ENCODE results near the gene MORN3. TPM values are rescaled to one million over a fixed set of nuclear protein-coding genes. Genes with fewer than 3 reads are reported as not detected.
"Not testable (repeated sequence)": the region's sequence is repeated elsewhere in the genome, so short reads cannot be mapped to it uniquely, and the experiment has no call there.

MORN3 gene
- total RNA-seq, 1 donor from 2014 or later, result 0.79 TPM

- Histone ChIP-seq H3K27me3 (ENCODE audit: control insufficient read depth, insufficient read depth, low read length) (no peaks in the 10 kb centered on the region), H3K4me3 (ENCODE audit: low read depth, low read length) (no peak overlapping the region), H3K36me3 (ENCODE audit: control insufficient read depth, insufficient read depth, low read length) (no peaks in the 10 kb centered on the region)
- FAIRE-seq (no peak), DNase-seq (ENCODE audit: low read depth) (no peak)
- TF ChIP-seq CTCF (IDR thresholded peaks at IDR 0.05; ENCODE audit: insufficient read depth, low read length, severe bottlenecking), result no peak
Observed at GRCh38 chr12:121678305-121678704, 8.9 kb upstream of the MORN3 start.

GRCh38 chr12:121676190-121676589 lies 6.7 kb upstream of the MORN3 start:
- H3K27me3 ChIP-seq (ENCODE audit: control insufficient read depth, insufficient read depth, low read length), result no peaks in the 10 kb centered on the region
- no peak overlapping the region for H3K4me3 ChIP-seq (ENCODE audit: low read depth, low read length)
- TF ChIP-seq CTCF (IDR thresholded peaks at IDR 0.05; ENCODE audit: insufficient read depth, low read length, severe bottlenecking), result no peak
- DNase-seq (ENCODE audit: low read depth) (no peak), FAIRE-seq (no peak)
- H3K36me3 ChIP-seq (ENCODE audit: control insufficient read depth, insufficient read depth, low read length), result no peaks in the 10 kb centered on the region

GRCh38 chr12:121673013-121673511 lies 3.6 kb upstream of the MORN3 start:
- DNase-seq (ENCODE audit: low read depth), result no peak
- Histone ChIP-seq H3K4me3 (ENCODE audit: low read depth, low read length) (no peak overlapping the region), H3K36me3 (ENCODE audit: control insufficient read depth, insufficient read depth, low read length) (no peaks in the 10 kb centered on the region), H3K27me3 (ENCODE audit: control insufficient read depth, insufficient read depth, low read length) (no peaks in the 10 kb centered on the region)
- FAIRE-seq, result no peak
- TF ChIP-seq CTCF (IDR thresholded peaks at IDR 0.05; ENCODE audit: insufficient read depth, low read length, severe bottlenecking), result no peak

- Histone ChIP-seq H3K27me3 (ENCODE audit: control insufficient read depth, insufficient read depth, low read length) (no peaks in the 10 kb centered on the region), H3K4me3 (ENCODE audit: low read depth, low read length) (no peak overlapping the region), H3K36me3 (ENCODE audit: control insufficient read depth, insufficient read depth, low read length) (no peaks in the 10 kb centered on the region)
- DNase-seq (ENCODE audit: low read depth), result no peak
- peak; percentile 39 for TF ChIP-seq CTCF (IDR thresholded peaks at IDR 0.05; ENCODE audit: insufficient read depth, low read length, severe bottlenecking)
- no peak for FAIRE-seq
Observed at GRCh38 chr12:121668750-121669520, 519 bp downstream of the MORN3 start.

GRCh38 chr12:121666829-121667228 lies 2.6 kb downstream of the MORN3 start:
- H3K27me3 ChIP-seq (ENCODE audit: control insufficient read depth, insufficient read depth, low read length); DNase-seq (ENCODE audit: low read depth); H3K4me3 ChIP-seq (ENCODE audit: low read depth, low read length); H3K36me3 ChIP-seq (ENCODE audit: control insufficient read depth, insufficient read depth, low read length); FAIRE-seq: not testable (repeated sequence)

GRCh38 chr12:121663610-121663929 lies 5.9 kb downstream of the MORN3 start:
- H3K27me3 ChIP-seq (ENCODE audit: control insufficient read depth, insufficient read depth, low read length), result no peaks in the 10 kb centered on the region
- DNase-seq (ENCODE audit: low read depth) (no peak), FAIRE-seq (no peak)
- H3K36me3 ChIP-seq (ENCODE audit: control insufficient read depth, insufficient read depth, low read length), result no peaks in the 10 kb centered on the region
- TF ChIP-seq CTCF (IDR thresholded peaks at IDR 0.05; ENCODE audit: insufficient read depth, low read length, severe bottlenecking), result no peak
- no peak overlapping the region for H3K4me3 ChIP-seq (ENCODE audit: low read depth, low read length)

GRCh38 chr12:121661353-121662105 lies 7.9 kb downstream of the MORN3 start:
- not testable (repeated sequence) for DNase-seq (ENCODE audit: low read depth); FAIRE-seq; H3K4me3 ChIP-seq (ENCODE audit: low read depth, low read length); H3K27me3 ChIP-seq (ENCODE audit: control insufficient read depth, insufficient read depth, low read length); H3K36me3 ChIP-seq (ENCODE audit: control insufficient read depth, insufficient read depth, low read length)

Data from bronchial epithelial cell (primary cell).